SU-DHL-6 (cell line): ENCODE results near the gene S100A9.

Experiments used
- H2AFZ ChIP-seq: fragments of 200-600 bp; sonication (generic); 2 replicates; pipeline ENCODE4 v1.6.1; 2014; ENCODE audit warnings: low read depth, mild to moderate bottlenecking, moderate library complexity, mixed read lengths, antibody characterized with exemption, low read length; ENCODE audit not compliant: severe bottlenecking
- H3F3A ChIP-seq: fragments of 200-600 bp; shearing (Covaris generic); 2 replicates; pipeline ENCODE4 v1.6.0; 2016; ENCODE audit warnings: antibody characterized with exemption, mild to moderate bottlenecking; ENCODE audit not compliant: insufficient read depth
- H3K27ac ChIP-seq: fragments of 200-600 bp; sonication (generic); 2 replicates; pipeline ENCODE4 v1.5.1; 2016; ENCODE audit warnings: low read depth, mild to moderate bottlenecking, low read length, moderate library complexity, mixed read lengths
- H3K27me3 ChIP-seq: fragments of 200-600 bp; sonication (generic), shearing (Covaris generic); 2 replicates; pipeline ENCODE4 v1.6.0; 2014; ENCODE audit warnings: mild to moderate bottlenecking, low read length
- H3K36me3 ChIP-seq: fragments of 200-600 bp; sonication (generic); 2 replicates; pipeline ENCODE4 v1.6.1; 2014; ENCODE audit warnings: mild to moderate bottlenecking, low read length, mixed read lengths
- H3K4me2 ChIP-seq: fragments of 300-600, 200-600 bp; shearing (Covaris generic), sonication (generic); 2 replicates; pipeline ENCODE4 v1.6.0; 2014; ENCODE audit warnings: low read length, low read depth, mild to moderate bottlenecking; ENCODE audit not compliant: poor library complexity, severe bottlenecking
- H3K4me3 ChIP-seq: fragments of 200-600 bp; sonication (generic); 2 replicates; pipeline ENCODE4 v1.5.1; 2014; ENCODE audit warnings: antibody characterized with exemption, low read length, mild to moderate bottlenecking, mixed read lengths; ENCODE audit not compliant: insufficient read depth, poor library complexity, severe bottlenecking
- H3K79me2 ChIP-seq: fragments of 200-600 bp; sonication (generic); 2 replicates; pipeline ENCODE4 v1.6.1; 2014; ENCODE audit warnings: mild to moderate bottlenecking, low read length, moderate library complexity; ENCODE audit not compliant: insufficient read depth
- H3K9ac ChIP-seq: fragments of 200-600 bp; sonication (generic); 2 replicates; pipeline ENCODE4 v1.7.0; 2014; ENCODE audit warnings: mild to moderate bottlenecking, low read length
- H3K9me2 ChIP-seq: fragments of 200-600 bp; sonication (generic); replicated peaks from 2 replicates; pipeline ENCODE4 v1.6.1; 2014; ENCODE audit warnings: low read length; ENCODE audit not compliant: insufficient read depth
- H3K9me3 ChIP-seq: fragments of 200-600 bp; sonication (generic); 2 replicates; pipeline ENCODE4 v1.6.1; 2014; ENCODE audit warnings: low read length, mixed read lengths; ENCODE audit not compliant: insufficient read depth
- H4K20me1 ChIP-seq: fragments of 200-600 bp; sonication (generic); 2 replicates; pipeline ENCODE4 v1.6.1; 2014; ENCODE audit warnings: low read depth, mild to moderate bottlenecking, antibody characterized with exemption, low read length, moderate library complexity, mixed read lengths
- CTCF ChIP-seq: fragments of 200-600 bp; sonication (generic); IDR thresholded peaks from one replicate; pipeline ENCODE4 v1.5.1; 2017; ENCODE audit warnings: antibody characterized with exemption, mild to moderate bottlenecking, low read length, moderate library complexity; ENCODE audit not compliant: insufficient read depth, poor library complexity, severe bottlenecking
- EZH2phosphoT487 ChIP-seq: fragments of 200-600 bp; sonication (generic), shearing (Covaris generic); conservative IDR thresholded peaks from 2 replicates; pipeline ENCODE4 v1.6.1; 2018; ENCODE audit warnings: mild to moderate bottlenecking, antibody characterized with exemption, low read length, moderate library complexity, mixed read lengths

S100A9 gene

DNA sequence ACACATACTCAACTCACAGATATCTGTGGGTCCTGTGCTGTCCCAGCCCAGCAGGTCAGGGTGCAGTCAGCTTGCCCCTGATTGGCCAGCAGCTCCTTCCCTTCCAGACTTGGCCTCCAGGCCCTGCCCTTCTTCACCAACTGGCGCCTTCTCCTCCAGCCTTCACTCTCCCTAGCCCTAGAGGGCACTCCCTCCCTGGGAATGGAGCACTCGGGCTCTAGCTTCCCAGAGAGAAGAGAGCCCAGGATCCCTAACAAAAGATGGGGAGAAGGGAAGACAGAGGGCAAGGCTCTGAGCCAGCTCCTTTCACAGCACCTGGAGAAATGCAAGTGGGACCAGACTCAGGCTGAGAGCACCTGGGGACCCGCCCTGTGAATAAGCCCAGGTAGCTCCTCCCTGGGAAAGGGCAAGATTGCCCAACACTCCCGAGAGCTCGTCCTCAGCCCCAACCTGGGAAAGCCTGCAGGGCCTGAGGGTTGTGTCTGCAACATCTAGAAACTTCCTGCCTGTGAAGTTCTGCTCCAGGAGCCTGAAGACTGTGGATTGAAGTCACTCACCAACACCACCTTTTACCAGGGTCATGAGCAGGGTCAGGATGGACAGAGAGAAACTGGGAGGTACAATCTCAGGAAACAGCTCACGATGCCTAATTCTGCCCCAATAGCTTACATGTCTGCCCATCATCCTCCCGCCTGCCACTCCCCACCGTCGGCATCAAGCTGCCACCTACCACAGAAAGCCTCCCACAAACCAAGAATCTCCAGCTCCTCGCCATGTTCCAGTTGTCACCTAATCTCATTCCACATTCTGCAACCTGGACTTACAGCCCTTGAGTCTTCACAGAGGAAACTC, 8.9 kb upstream of the S100A9 start, which contains the start of gene PGLYRP4:
Gene PGLYRP4 (minus strand): TSS at position 331 of the 852 bp plus-strand sequence. CDS start 909 bp downstream, outside the sequence.
- Histone ChIP-seq H3F3A (no peaks in the 10 kb centered on the region), H3K4me2 (no peak within 1 kb of the TSS), H3K27ac (no peak within 1 kb of the TSS), H3K9me2 (no peaks in the 10 kb centered on the region), H3K36me3 (no peaks in the 10 kb centered on the region), H3K9me3 (no peaks in the 10 kb centered on the region), H2AFZ (no peak within 1 kb of the TSS), H3K4me3 (no peak within 1 kb of the TSS), H3K9ac (no peak within 1 kb of the TSS), H4K20me1 (no peaks in the 10 kb centered on the region), H3K79me2 (no peaks in the 10 kb centered on the region), H3K27me3 (no peaks in the 10 kb centered on the region)
- no peak for TF ChIP-seq CTCF
- no peak for TF ChIP-seq EZH2phosphoT487

- Histone ChIP-seq H3K4me2 (no peak overlapping the region), H3K9ac (no peak overlapping the region), H3F3A (no peaks in the 10 kb centered on the region), H3K27me3 (no peaks in the 10 kb centered on the region), H2AFZ (no peak overlapping the region), H4K20me1 (no peaks in the 10 kb centered on the region), H3K36me3 (no peaks in the 10 kb centered on the region), H3K79me2 (no peaks in the 10 kb centered on the region), H3K9me2 (no peaks in the 10 kb centered on the region), H3K9me3 (no peaks in the 10 kb centered on the region), H3K4me3 (no peak overlapping the region), H3K27ac (no peak overlapping the region)
- TF ChIP-seq EZH2phosphoT487, result no peak
- no peak for TF ChIP-seq CTCF
Measured at GRCh38 chr1:153349363-153350320, 8.0 kb upstream of the S100A9 start.

DNA sequence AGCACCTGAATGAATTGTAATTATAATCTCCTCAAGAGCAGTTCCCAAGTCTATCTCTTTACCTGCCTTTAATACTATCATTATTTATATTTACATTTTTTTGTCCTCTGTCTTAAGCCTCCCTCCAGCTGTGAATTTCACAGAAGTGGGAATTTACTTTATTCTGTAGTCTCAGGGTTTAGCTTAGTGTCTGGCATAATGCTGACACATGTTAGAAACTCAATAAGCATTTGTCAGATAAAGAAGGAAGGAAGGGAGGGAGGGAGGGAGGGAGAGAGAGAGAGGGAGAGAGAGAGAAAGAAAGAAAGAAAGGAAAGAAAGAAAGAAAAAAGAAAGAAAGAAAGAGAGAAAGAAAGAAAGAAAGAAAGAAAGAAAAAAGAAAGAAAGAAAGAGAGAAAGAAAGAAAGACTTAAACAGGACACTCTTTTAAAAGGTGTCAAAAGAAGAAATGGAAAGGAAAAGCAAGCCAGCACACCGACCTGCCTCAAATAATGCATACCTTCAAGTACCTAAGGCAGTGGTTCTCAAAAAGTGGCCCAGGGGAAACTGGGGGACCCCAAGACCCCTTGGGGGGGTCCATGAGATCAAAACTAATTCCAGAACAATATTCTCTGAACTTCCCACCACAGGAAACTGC, 7.2 kb upstream of the S100A9 start:
- no peaks in the 10 kb centered on the region for H3K9me3 ChIP-seq
- H3K27ac ChIP-seq, result no peak overlapping the region
- H3K4me3 ChIP-seq, result no peak overlapping the region
- no peak for TF ChIP-seq CTCF
- TF ChIP-seq EZH2phosphoT487, result no peak
- H3K79me2 ChIP-seq, result no peaks in the 10 kb centered on the region
- no peak overlapping the region for H3K9ac ChIP-seq
- no peaks in the 10 kb centered on the region for H3K36me3 ChIP-seq
- no peak overlapping the region for H3K4me2 ChIP-seq
- no peaks in the 10 kb centered on the region for H3K27me3 ChIP-seq
- no peak overlapping the region for H2AFZ ChIP-seq
- no peaks in the 10 kb centered on the region for H3K9me2 ChIP-seq
- no peaks in the 10 kb centered on the region for H3F3A ChIP-seq
- no peaks in the 10 kb centered on the region for H4K20me1 ChIP-seq
